ENCODE measurements around the gene GAPT.
A peak's percentile ranks its signal among the peaks of the same experiment; 100 is the strongest.

GAPT gene

GRCh38 chr5:58491216-58491892, at the start of gene GAPT:
Gene GAPT (plus strand): TSS chr5:58491435. CDS start chr5:58494537, 3,102 bp downstream.
- no peak for DNase-seq (ENCODE audit: low read depth)

DNA sequence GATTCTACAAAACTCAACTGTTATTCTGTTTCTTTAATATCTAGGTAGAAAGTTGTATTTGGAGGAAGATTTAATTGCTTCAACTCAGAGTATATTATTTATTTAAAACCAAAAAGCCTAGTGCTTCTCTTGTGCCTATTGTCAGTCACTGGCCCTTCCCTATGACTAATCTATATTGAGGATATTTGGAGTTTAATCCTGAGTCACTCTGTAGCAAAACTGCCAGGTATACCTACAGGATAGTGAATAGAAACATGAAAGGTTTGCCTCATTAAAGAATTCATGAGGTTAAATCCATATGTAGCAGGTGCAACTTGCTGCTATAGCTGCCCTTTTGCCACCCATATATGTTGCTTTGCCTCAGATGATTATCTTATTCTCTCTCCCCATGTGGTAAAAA, 46.4 kb upstream of the GAPT start:
- DNase-seq (ENCODE audit: low read depth): no peak

DNA sequence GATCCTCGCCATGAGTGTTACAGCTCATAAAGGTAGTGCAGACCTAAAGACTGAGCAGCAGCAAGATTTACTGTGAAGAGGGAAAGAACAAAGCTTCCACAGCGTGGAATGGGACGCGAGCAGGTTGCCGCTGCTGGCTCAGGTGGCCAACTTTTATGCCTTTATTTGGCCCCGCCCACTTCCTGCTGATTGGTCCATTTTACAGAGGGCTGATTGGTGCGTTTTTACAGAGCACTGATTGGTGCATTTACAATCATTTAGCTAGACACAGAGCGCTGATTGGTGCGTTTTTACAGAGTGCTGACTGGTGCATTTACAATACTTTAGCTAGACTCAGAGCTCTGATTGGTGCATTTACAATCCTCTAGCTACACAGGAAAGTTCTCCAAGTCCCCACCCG, 45.2 kb upstream of the GAPT start:
- no peak for DNase-seq (ENCODE audit: low read depth)

DNA sequence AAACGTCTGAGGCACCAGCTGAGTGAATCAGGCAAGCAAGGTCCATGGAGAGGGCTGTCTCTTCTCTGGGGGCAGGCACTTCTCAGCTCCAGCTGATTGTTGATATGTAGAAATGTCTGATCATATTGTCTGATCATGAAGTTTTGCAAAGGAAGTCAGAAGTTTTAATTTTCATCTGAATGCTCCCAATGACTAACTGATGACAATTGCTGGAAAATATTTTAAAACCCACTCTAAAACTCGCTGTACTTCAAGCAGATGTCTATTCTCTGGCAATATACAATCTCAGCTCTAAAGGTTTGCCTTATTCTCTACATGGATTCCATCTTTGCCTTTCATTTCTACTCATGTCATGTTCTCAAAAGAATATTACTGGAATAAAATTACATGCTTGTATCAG, 44.0 kb upstream of the GAPT start:
- no peak for DNase-seq (ENCODE audit: low read depth)

DNA sequence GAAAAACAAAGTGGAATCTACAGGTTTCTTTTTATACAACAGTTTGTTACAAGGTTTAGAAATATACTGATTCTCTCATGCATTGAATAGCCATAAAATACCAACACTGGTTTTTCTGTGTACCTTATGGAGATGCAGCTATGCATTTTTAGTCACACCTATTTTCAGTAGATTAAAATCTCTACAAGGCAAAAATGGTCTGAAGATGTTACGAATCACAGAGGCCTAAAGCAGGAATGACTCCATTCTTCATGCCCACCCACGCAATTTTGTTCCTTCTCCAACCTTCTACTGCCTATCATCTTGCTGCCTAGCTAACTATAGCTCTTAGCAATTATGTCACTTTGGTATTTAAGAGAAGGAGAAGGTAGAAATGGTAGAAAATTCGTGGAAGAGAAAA, 41.2 kb upstream of the GAPT start:
- no peak for DNase-seq (ENCODE audit: low read depth)

DNA sequence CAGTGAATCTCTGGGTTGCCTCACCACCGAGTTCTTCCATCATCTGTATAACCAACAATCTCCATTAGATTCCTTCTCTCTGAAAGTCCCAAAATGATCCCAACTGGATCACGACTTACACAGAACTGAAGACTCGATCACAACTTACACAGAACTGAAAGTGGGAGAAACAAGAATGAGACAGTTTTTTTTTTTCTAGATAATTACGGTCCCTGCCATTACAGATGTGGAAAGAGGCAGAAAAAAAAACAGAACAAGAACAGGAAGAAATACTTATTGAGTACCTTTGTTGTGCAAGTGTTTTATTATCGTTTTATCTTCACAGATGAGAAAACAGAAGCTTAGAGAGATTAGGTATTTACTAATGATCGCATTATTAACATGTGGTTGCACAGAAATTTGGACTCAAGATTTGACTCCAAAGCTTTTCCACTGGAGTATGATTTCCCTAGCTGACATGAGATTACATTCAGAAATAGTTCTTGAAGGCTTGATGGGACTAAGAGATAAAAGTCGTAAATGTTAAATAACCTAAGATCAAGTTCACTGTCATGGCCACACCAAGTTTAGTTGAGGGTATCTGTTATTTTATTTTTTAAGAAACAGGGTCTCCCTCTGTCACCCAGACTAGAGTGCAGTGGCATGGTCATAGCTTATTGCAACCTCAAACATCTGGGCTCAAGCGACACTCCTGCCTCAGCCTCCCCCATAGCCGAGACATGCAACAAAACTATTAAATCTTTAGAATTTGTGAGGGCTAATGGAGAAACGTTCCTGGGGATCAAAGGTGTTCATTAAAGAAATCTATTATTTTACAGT, 40.2 kb upstream of the GAPT start:
- DNase-seq (ENCODE audit: low read depth): no peak

- DNase-seq (ENCODE audit: low read depth): no peak
These were observed 39.3 kb upstream of the GAPT start for GRCh38 chr5:58451732-58452565.

DNA sequence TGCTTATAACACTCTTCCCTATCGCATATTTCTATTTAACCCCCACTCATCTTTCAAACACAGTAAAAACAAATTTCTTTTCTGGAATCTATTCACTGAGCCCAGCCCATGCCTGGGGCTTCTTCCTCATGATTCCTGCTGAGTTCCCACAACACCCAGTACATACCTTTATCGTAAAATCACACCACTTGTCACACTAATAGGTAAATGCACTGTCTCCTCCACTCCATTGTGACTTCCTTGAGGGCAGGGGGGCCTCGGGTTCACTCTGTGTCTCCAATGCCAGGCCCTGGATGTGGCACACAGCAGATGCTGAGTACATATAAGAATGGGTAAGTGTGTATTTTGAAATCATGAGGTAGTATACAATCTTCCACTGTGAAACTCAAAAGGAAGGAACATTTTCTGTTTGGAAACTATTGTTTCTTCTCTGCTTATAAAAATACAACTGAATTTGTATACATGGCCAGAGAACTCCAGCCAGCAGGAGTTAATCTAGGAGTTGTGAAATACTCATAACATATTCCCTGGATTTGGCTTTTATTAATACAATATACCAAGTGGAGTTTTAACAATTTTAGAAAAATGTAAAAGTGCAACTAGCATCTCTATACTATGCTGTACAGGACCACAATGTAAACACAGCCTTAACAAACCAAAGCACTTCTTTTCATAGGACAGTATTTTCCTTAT, 38.5 kb upstream of the GAPT start:
- DNase-seq (ENCODE audit: low read depth): no peak

DNA sequence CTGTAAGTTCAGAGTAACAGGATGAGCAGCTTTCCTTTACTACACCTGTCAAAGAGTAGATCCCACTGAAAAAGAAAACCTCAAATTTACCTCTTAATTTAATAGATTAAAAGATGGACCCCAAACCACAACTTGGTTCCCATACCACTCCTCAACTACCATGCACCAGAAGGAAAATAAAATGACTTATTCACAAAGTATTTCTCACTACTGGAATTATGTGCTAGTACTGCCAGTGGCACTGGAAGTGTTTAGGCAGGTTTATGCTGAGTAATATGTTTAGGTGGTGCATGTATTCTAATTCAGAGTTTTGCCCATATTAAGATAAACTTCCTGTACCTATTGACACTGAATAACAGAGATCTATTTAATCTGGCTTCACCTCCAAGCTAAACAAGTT, 37.9 kb upstream of the GAPT start:
- no peak for DNase-seq (ENCODE audit: low read depth)

- no peak for DNase-seq (ENCODE audit: low read depth)
These were observed 37.2 kb upstream of the GAPT start for GRCh38 chr5:58454025-58454424.

GRCh38 chr5:58455066-58455465, 36.2 kb upstream of the GAPT start:
- no peak for DNase-seq (ENCODE audit: low read depth)

DNA sequence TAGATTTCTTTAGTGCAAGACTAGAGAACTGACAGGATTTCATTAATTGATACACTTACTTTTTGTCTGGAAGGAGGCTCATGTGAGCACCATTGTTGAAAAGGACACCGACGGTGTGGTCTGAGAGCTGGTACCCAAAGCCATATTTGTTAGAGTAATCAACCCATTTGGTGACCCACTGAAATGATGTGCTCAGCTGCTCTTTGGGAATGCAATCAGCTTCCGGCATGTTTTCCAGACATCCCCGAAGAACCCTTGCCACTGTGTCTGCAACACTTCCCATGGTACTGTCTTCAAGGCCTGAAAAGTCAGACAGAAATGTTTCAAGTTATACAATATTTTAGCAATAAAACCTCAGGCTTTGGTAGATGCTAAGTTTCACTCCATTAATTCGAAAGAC, 35.8 kb upstream of the GAPT start:
- no peak for DNase-seq (ENCODE audit: low read depth)

DNA sequence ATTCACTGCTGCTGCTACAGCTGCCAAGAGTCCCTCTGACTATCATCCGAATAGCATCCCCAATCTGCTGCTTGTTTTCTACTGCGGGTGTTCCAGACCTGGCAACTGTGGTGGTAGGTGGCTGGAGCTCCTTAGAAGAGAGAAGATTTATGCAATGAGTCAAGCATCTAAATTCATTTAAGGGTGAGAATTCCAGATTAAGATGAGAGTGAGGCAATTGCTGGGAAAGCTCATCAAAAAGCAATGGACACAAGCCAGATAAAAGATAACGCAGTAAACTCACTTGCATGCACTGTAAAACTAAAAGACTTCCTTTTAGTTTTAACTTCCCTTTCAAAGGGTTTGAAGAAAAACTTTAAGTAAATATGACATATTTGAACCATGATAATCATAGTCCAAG, 35.2 kb upstream of the GAPT start:
- no peak for DNase-seq (ENCODE audit: low read depth)

DNA sequence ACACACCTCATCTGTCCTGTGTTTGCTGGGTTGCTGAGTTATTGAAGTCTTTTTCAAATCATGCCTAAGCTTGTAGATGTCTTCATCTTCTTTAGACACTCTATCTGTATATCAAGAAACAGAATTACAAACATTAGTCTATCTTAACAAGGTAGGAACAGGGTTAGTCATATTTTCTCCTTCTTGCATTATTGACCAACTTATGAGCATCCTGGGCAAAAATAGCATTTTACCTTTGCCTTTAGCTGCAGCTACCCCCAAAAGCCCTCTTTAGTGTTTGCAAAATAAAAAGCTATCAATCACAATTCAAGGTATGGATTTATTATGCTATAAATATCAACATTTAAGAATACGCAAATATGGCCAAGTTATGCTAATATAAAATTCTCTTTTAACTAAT, 34.7 kb upstream of the GAPT start:
- DNase-seq (ENCODE audit: low read depth): no peak

DNA sequence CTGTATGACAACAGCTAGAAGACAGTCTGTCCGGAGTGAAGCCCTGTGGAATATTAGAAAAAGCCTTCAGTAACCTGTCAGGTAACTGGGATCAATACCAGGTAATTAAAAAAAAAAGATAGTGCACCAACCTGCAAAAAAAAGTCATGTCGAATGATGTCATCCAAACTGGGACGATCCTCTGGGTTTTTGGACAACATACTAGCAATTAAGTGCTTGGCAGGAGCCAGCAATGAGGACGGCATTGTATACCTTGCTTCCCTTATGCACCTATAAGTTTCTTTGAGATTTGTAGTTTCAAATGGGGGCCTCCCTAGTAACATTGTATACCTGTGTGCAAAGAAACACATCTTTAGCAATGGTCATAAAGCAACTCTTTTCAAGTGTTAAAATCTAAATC, 34.2 kb upstream of the GAPT start:
- no peak for DNase-seq (ENCODE audit: low read depth)

GRCh38 chr5:58458141-58458742, 33.0 kb upstream of the GAPT start:
- DNase-seq (ENCODE audit: low read depth): no peak

GRCh38 chr5:58458743-58459145, 32.5 kb upstream of the GAPT start:
- DNase-seq (ENCODE audit: low read depth): no peak

- no peak for DNase-seq (ENCODE audit: low read depth)
These were observed 31.9 kb upstream of the GAPT start for GRCh38 chr5:58459146-58460001.

GRCh38 chr5:58460002-58460731, 31.1 kb upstream of the GAPT start, which contains the start of gene PLK2:
Gene PLK2 (minus strand): TSS chr5:58460086. CDS start chr5:58459959, 127 bp downstream.
- peak; percentile 71 for DNase-seq (ENCODE audit: low read depth)

DNA sequence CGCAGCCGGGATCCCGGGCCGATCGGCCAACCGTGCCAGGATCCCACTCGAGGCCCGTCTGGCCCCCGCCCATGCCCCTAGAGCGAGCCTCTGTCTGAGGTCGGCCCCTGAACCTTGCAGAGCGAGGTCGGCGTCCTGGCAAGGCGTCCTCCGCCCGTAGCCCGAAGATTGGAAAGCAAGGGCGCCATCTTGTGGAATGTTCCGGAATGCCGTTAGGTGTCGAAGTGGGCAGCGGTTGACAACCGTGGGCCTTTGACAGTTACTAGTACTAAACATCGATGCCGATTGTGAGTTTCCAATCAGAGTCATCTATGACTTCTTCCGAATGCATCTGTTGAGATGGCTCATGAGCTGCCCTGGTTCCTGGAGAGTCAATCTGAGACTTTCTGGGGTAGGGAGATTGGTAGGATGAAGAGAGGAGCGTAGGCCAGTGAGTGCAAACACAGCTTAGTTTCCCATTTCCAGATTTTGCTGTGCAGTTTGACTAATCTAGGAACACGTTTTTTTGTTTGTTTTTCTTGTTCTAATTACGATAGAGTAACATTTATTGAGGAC, 30.4 kb upstream of the GAPT start:
- DNase-seq (ENCODE audit: low read depth): peak; percentile 54

All from HS-27A (cell line).